Spleen (tissue), 7 donors: ENCODE results near the gene PSENEN.

ENCODE experiments used
- CTCF ChIP-seq, 11 experiments: fragments of 200-600 bp in 7 of 11; fragments of 450-650 bp in 4 of 11; sonication (generic) in 4 of 11; IDR thresholded peaks in 8 of 11; conservative IDR thresholded peaks in 3 of 11; 1 replicate in 7 of 11; 2 replicates in 4 of 11; pipeline versions ENCODE4 v1.4.0 to v1.8.0; 2016 to 2021; ENCODE audit warnings: antibody characterized with exemption in 11 of 11, inconsistent platforms in 4 of 11, mild to moderate bottlenecking in 1 of 11
- POLR2A ChIP-seq, 3 donors: fragments of 450-650 bp; IDR thresholded peaks; one replicate each; pipeline ENCODE4 v1.5.1; 2017; ENCODE audit warnings: antibody characterized with exemption in 3 of 3, mild to moderate bottlenecking in 1 of 3
- POLR2AphosphoS5 ChIP-seq, 3 donors: sonication (generic); formaldehyde crosslinking; IDR thresholded peaks; one replicate each; pipeline ENCODE4 v1.5.1; 2017; ENCODE audit warnings: antibody characterized with exemption in 3 of 3
- donor health status: DM: no; HTN: no; CAD: no; lungs with moderate emphysema.
- donor health status: DM: no; HTN: no; CAD: no.
- donor health status: DM: no; HTN: no; CAD: no.

GRCh38 chr19:35720648-35721047 lies 24.8 kb upstream of the PSENEN start:
- TF ChIP-seq CTCF (IDR thresholded peaks at IDR 0.05 in 8 of 11, conservative IDR thresholded peaks at IDR 0.05 in 3 of 11) (no peak), POLR2A (IDR thresholded peaks at IDR 0.05) (no peak), POLR2AphosphoS5 (IDR thresholded peaks at IDR 0.05) (peak in 1 of 3 donors; percentile 29)
